OCI-LY3 (cell line): Measurements from ENCODE around the gene STRC.
"Not testable (repeated sequence)": the region's sequence is repeated elsewhere in the genome, so short reads cannot be mapped to it uniquely, and the experiment has no call there.

ENCODE experiments used
- EZH2phosphoT487 ChIP-seq: fragments of 200-600 bp; shearing (Covaris generic); IDR thresholded peaks from 2 replicates; pipeline ENCODE4 v1.6.1; 2018; ENCODE audit warnings: antibody characterized with exemption, mixed run types, low read depth
- TF ChIP-seq, protein P1 (sequence below): fragments of 200-600, 300-600 bp; sonication (generic); IDR thresholded peaks from 2 replicates; pipeline ENCODE4 v1.5.1; 2014; ENCODE audit warnings: antibody characterized with exemption, low read length, low read depth

DNA sequence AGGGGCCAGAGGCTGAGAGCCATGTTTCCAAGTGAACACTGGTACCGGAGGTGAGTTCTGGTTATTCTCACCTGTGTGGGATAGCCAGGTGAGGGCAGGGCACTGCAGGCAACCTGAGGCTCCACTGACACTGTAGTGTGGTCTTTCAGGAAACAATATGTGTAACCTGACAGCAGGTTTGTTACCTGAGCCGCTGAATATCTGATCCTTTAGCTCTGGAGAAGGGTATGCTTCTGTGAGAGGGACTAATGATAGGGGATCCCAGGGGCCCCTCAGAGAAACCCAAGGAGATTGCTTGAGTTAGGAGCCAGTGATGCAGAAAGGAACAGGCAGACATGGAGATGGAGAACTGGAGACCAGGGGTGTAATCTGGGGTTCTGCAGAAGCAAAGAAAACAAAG lies at the start of gene STRC:
- TF ChIP-seq, protein P1, sequence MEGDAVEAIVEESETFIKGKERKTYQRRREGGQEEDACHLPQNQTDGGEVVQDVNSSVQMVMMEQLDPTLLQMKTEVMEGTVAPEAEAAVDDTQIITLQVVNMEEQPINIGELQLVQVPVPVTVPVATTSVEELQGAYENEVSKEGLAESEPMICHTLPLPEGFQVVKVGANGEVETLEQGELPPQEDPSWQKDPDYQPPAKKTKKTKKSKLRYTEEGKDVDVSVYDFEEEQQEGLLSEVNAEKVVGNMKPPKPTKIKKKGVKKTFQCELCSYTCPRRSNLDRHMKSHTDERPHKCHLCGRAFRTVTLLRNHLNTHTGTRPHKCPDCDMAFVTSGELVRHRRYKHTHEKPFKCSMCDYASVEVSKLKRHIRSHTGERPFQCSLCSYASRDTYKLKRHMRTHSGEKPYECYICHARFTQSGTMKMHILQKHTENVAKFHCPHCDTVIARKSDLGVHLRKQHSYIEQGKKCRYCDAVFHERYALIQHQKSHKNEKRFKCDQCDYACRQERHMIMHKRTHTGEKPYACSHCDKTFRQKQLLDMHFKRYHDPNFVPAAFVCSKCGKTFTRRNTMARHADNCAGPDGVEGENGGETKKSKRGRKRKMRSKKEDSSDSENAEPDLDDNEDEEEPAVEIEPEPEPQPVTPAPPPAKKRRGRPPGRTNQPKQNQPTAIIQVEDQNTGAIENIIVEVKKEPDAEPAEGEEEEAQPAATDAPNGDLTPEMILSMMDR, result not testable (repeated sequence)
- TF ChIP-seq EZH2phosphoT487, result not testable (repeated sequence)
